Heart right ventricle (tissue), 16 donors: ENCODE results near the gene SLC35A1. TPM values are rescaled to one million over a fixed set of nuclear protein-coding genes. Genes with fewer than 3 reads are reported as not detected.
A peak's percentile ranks its signal among the peaks of the same experiment; 100 is the strongest.

Source experiments
- ATAC-seq, 8 donors: fragments of 200-7000 bp; cut with Tn5 transposase; one replicate each; pipeline ENCODE4 v1.9.1; 2020; ENCODE audit warnings: mild to moderate bottlenecking in 8 of 8, moderate library complexity in 8 of 8, moderate number of reproducible peaks in 1 of 8
- DNase-seq, 2 donors: peaks; one replicate each; pipeline ENCODE4 v3.0.0-alpha.2; 2020
- H3K27ac ChIP-seq, 10 donors: fragments of 200-600 bp; sonication (generic) in 2 of 10; one replicate each; pipeline versions ENCODE4 v1.5.0 to v1.8.0; 2020 to 2022; ENCODE audit warnings: mild to moderate bottlenecking in 3 of 10
- H3K27me3 ChIP-seq, 7 donors: fragments of 200-600 bp; one replicate each; pipeline ENCODE4 v1.8.0; 2021 to 2022; ENCODE audit warnings: mild to moderate bottlenecking in 2 of 7
- H3K36me3 ChIP-seq, 9 donors: fragments of 200-600 bp; sonication (generic) in 1 of 9; one replicate each; pipeline versions ENCODE4 v1.5.0 to v1.8.0; 2020 to 2022; ENCODE audit warnings: mild to moderate bottlenecking in 2 of 9
- H3K4me1 ChIP-seq, 9 donors: fragments of 200-600 bp; sonication (generic) in 1 of 9; one replicate each; pipeline versions ENCODE4 v1.5.0 to v1.8.0; 2020 to 2022; ENCODE audit warnings: mild to moderate bottlenecking in 4 of 9
- H3K4me3 ChIP-seq, 10 donors: fragments of 200-600 bp; sonication (generic) in 2 of 10; one replicate each; pipeline versions ENCODE4 v1.5.0 to v1.8.0; 2020 to 2022; ENCODE audit warnings: mild to moderate bottlenecking in 7 of 10, moderate library complexity in 2 of 10
- H3K9me3 ChIP-seq, 11 donors: fragments of 200-600 bp in 10 of 11; sonication (generic) in 2 of 11; one replicate each; pipeline versions ENCODE4 v1.5.0 to v1.8.0; 2013 to 2022; ENCODE audit warnings: mild to moderate bottlenecking in 2 of 11, control low read depth in 1 of 11, moderate library complexity in 1 of 11
- CTCF ChIP-seq, 9 donors: fragments of 200-600 bp; sonication (generic) in 2 of 9; IDR thresholded peaks; one replicate each; pipeline versions ENCODE4 v1.5.0 to v1.8.0; 2021 to 2022; ENCODE audit warnings: antibody characterized with exemption in 9 of 9, mild to moderate bottlenecking in 5 of 9, moderate library complexity in 1 of 9
- WGBS, 2 donors: extraction: QIAGEN DNeasy Blood & Tissue Kit; methylation state at CpG; one replicate each; pipeline ENCODE4 v1.1.7; 2013; ENCODE audit warnings: inconsistent platforms in 1 of 2; 5-methylcytosine and 5-hydroxymethylcytosine counted together
- intact Hi-C, 10 donors: fragments of 100-400 bp; cut with DNase I; formaldehyde crosslinking; loops; one replicate each; pipeline versions ENCODE4 v1.11.1 to v1.14.2; 2022
- polyA plus RNA-seq, 2 donors: library from polyadenylated mRNA; stranded (reverse); fragments of 200-250 nt; gene quantifications; one replicate each; pipeline ENCODE4 v1.2.3, GENCODE V29; 2013
- total RNA-seq, 10 donors: library from RNA; stranded (reverse); fragmentation: NEBNext Ultra II Directional in 3 of 10; extraction: Animal tissue kit (Norgen Biotek cat#: 25700) in 3 of 10; gene quantifications; one replicate each; pipeline versions ENCODE4 v1.2.1 to v1.2.4, GENCODE V29; 2021 to 2023
- donor health status: Arrhythmogenic right ventricular cardiomyopathy.
- donor health status: ischemic (EF 13 %, LVEDD 7.1; RV severe dilation, severe dysfunction).
- donor health status: healthy with polysubstance abuse.
- donor health status: DM: no; HTN: yes; CAD: no.
- donor health status: DM: no; HTN: no; CAD: no.
- donor health status: ischemic (EF 25% LVEDD 6.9; RV normal size, moderate dysfunction).
- donor health status: ischemic (EF 25% LVEDD 5.7; RV mildly dilated, moderate dysfunction).
- donor health status: healthy.
- donor health status: DM: yes; HTN: yes; CAD: no.
- donor health status: Ischemic cardiomyopathy.
- donor health status: ischemic (EF 35%, LVEDD 5.7; RV mildly dilated, moderate dysfunction).
- donor health status: nonischemic (EF 11% LVEDD 7.7; RV severe dilation, severe dysfunction).
- donor health status: DM: yes; HTN: yes; CAD: no.
- donor health status: PGD.
- donor health status: ischemic (EF 29% LVEDD 5.4; RV normal size, mild dysfunction).
- donor health status: nonischemic (EF 23%, LVEDD 6.1; RV moderate dilation, normal function).

SLC35A1 gene
- total and polyA plus RNA-seq, 12 donors = 7.0 to 23.0 (median 9.9) TPM

GRCh38 chr6:87538510-87539260, 65.9 kb downstream of the SLC35A1 start:
- ATAC-seq (no peak), DNase-seq (no peak)
- peaks cover 0 to 20% (median 8%) of the 10 kb centered on the region in 9 donors for H3K4me1 ChIP-seq
- H3K27me3 ChIP-seq = no peaks in the 10 kb centered on the region
- WGBS, 2 donors = 96 to 100% methylated on average over 1 of the region's 1 CpG
- peaks cover 0 to 70% (median 6%) of the 10 kb centered on the region in 9 donors for H3K36me3 ChIP-seq
- intact Hi-C loops = no loop called here
- no peak overlapping the region for H3K27ac ChIP-seq
- peaks cover 0 to 10% (median 0%) of the 10 kb centered on the region in 11 donors for H3K9me3 ChIP-seq
- no peak for TF ChIP-seq CTCF (IDR thresholded peaks at IDR 0.05)
- H3K4me3 ChIP-seq = no peak overlapping the region

- Histone ChIP-seq H3K27me3 (no peaks in the 10 kb centered on the region), H3K4me3 (no peak overlapping the region), H3K4me1 (peaks cover 0 to 20% (median 8%) of the 10 kb centered on the region in 9 donors), H3K9me3 (peaks cover 0 to 10% (median 0%) of the 10 kb centered on the region in 11 donors), H3K36me3 (peaks cover 0 to 74% (median 4%) of the 10 kb centered on the region in 9 donors), H3K27ac (peak overlapping the region in 3 of 10 donors; percentile 37 to 67 (median 61))
- DNase-seq (no peak), ATAC-seq (no peak)
- no peak for TF ChIP-seq CTCF (IDR thresholded peaks at IDR 0.05)
- 97 to 98% methylated on average over 6 of the region's 6 CpGs for WGBS, 2 donors
- intact Hi-C loops = no loop called here
These were observed 66.8 kb downstream of the SLC35A1 start for GRCh38 chr6:87539554-87539953.

GRCh38 chr6:87540539-87540938, 67.8 kb downstream of the SLC35A1 start:
- peak in 1 of 2 donors; percentile 43 for DNase-seq
- H3K36me3 ChIP-seq = peaks cover 0 to 81% (median 0%) of the 10 kb centered on the region in 9 donors

More at GRCh38 chr6:87540539-87540938, 67.8 kb downstream of the SLC35A1 start:
- intact Hi-C loops = loop anchor here in 1 of 10 donors (5.0 kb wide), 1 partner anchor 47 kb away; the partner anchor contains the start of gene RARS2
- H3K27ac ChIP-seq = peak overlapping the region in 7 of 10 donors; percentile 13 to 67 (median 42)
- H3K27me3 ChIP-seq = no peaks in the 10 kb centered on the region
- H3K4me3 ChIP-seq = peak overlapping the region in 1 of 10 donors; percentile 2
- ATAC-seq = peak in 7 of 8 donors; percentile 47 to 94 (median 81)
- peaks cover 0 to 20% (median 8%) of the 10 kb centered on the region in 9 donors for H3K4me1 ChIP-seq
- peaks cover 0 to 10% (median 0%) of the 10 kb centered on the region in 11 donors for H3K9me3 ChIP-seq
- TF ChIP-seq CTCF (IDR thresholded peaks at IDR 0.05) = no peak
- WGBS, 2 donors = 31 to 42% methylated on average over 4 of the region's 4 CpGs
